ENCODE results near the gene ZNF532.
"Not testable (repeated sequence)": the region's sequence is repeated elsewhere in the genome, so short reads cannot be mapped to it uniquely, and the experiment has no call there.

ZNF532 gene

DNA sequence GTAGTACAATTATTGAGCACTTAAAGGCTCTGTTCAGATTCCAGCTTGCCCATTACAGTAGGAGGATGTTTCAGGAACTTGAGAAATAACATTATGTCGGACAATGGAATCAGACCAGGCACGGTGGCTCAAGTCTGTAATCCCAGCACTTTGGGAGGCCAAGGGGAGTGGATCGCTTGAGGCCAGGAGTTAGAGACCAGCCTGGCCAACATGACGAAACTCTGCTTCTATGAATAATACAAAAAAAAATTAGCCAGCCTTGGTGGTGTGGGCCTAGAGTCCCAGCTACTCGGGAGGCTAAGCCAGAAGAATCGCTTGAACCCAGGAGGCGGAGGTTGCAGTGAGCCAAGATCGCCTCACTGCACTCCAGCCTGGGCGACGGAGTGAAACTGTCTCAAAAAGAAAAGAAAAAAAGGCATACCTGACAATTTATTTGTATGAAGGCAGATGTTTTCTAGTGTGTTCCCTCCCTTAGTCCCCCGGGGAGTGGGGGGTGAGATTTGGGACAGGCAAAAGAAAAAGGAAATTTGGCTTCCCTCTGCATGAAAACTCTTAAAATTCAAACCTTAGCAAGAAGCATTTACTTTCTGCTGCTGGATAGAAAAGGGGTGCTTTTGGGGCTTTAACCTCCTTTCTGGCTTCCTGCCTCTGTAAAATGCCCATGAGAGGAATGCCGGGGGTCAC, 13.7 kb upstream of the ZNF532 start:
- no peak for DNase-seq (ENCODE audit: low read depth in 2 of 2, low spot score in 1 of 2)

DNA sequence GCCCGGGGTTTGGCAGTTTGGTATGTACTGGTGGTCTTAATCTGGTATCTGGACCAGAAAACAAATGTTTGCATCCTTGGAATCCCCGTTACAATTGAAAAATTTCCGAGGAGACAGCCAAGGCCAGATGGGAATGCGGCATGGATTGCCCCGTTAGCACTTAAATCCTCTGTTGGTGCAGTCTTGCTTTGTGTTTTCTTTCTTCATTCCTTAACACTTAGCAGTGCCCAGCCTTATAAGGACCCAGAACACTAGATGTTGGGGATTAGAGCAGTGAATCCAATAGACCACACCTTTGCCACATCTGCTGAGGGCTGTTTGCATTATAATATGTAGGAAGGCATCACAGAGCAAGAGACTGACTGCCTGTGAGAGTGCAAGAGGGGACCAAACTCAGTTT, 12.8 kb upstream of the ZNF532 start:
- DNase-seq (ENCODE audit: low read depth in 2 of 2, low spot score in 1 of 2): no peak

DNA sequence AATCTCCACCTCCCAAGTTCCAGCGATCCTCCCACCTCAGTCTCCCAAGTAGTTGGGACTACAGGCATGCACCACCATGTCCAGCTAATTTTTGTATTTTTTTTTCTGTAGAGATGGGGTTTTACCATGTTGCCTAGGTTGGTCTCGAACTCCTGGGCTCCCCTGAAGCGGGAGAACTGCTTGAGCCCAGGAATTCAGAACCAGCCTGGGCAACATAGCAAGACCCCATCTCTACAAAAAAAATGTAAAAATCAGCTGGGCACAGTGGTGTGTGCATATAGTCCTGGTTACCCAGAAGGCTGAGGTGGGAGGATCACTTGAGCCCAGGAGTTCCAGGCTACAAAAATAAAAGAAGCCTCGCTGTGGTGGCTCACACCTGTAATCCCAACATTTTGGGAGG, 12.0 kb upstream of the ZNF532 start:
- no peak for DNase-seq (ENCODE audit: low read depth in 2 of 2, low spot score in 1 of 2)

DNA sequence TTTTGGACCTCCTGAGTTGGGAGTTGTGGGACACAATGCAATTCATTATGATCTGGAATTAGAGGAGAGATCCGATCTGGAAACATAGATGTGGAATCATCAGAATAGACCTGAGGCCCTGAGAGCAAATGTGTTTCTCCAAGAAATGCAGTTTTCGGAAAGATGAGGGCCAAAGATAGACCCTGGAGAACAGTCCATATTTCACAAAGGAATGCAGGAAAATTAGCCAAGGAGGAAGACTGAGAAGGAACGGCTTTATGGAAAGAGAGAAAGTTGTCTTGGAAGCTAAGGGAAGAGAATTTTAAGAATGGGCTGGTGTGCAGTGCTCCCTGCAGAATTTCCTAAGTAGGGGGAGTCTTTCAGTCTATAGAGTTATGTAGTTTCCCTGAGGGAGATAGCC, 11.1 kb upstream of the ZNF532 start:
- no peak for DNase-seq (ENCODE audit: low read depth in 2 of 2, low spot score in 1 of 2)

DNA sequence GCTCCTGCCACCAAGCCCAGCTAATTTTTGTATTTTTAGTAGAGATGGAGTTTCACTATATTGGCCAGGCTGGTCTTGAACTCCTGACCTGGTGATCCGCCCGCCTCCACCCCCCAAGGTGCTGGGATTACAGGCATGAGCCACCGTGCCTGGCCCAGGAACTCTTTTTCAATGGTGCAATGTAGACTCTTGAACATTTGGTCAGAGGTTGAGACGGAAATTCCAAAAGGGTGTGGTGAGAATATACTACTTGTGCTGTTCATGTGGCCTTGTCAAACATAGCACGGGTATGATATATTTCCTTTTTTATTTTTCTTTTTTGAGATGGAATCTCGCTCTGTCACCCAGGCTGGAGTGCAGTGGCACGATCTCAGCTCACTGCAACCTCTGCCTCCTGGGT, 9.2 kb upstream of the ZNF532 start:
- not testable (repeated sequence) for DNase-seq (ENCODE audit: low read depth in 2 of 2, low spot score in 1 of 2)

DNA sequence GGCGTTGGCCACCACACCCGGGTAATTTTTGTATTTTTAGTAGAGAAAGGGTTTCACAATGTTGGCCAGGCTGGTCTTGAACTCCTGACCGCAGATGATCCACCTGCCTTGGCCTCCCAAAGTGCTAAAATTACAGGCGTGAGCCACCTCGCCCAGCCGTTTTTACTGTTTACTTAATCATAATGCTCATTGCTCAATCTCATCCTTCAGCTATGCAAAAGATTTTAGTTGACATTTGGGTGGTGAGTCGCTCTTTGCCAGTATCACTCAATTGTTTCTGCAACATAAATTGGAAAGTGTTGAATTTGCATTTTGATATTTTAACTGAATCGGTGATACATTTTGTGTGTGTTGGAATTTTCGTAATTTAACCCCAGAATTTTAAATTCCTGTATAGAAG, 7.8 kb upstream of the ZNF532 start:
- DNase-seq (ENCODE audit: low read depth in 2 of 2, low spot score in 1 of 2): no peak

DNA sequence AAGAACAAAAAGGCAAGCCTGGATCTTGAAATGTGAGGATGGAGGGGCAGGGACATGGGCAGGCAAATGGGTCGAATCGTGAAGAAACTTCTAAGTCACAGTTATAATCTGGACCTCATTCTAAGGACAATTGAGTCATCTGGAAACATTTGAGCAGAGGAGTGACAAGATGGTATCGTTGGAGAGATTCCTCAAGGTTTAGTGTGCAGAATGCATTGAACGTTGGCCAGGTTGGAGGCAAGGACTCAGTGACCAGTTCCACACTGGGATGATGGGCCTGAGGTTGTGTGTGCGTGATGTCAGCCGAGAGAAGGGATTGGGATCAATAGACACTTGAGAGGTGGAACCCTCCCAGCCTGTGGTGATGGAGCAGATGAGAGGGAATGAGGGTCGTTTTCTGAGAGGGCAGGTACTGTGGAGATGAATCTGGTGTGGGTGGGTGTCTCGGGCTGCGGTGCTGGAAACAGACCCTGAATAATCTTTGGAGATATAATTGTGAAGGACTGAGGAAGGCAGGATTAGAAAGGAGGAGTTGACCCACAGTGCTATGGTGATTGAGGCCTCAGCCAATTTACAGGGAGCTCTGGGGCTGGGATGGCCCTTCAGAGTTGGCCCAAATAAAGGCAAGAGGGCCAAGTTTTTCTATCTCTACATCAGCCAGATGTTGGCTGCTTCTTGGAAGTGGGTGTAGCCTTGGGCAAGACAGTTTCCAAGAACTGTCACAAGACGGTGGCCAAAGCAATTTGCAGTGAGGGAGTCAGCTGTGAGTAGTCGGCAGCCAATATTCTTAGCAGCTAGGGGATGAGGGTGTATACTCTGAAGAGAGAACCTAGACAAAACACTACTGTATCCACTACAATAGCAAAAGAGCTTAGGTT, 5.8 kb upstream of the ZNF532 start:
- DNase-seq (ENCODE audit: low read depth in 2 of 2, low spot score in 1 of 2): no peak

DNA sequence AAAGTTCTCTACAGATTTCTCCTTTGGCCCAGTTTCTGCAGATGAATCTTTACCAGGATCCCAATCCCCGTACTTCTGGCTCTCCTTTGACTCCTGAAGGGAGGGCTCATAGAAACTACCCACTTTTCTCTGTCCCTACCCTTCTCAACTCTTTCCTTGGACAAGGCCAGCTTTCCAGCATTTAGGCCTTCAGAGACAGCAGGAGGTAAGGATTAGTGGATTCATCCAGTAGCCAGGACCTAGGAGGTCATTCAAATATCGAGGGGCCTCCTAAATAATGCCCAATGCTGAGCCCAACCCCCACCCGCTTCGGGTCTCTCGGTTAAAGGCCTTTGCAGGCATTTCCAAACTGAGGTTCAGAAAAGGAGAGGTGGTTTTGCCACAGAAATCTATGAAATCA, 4.8 kb upstream of the ZNF532 start:
- no peak for DNase-seq (ENCODE audit: low read depth in 2 of 2, low spot score in 1 of 2)

DNA sequence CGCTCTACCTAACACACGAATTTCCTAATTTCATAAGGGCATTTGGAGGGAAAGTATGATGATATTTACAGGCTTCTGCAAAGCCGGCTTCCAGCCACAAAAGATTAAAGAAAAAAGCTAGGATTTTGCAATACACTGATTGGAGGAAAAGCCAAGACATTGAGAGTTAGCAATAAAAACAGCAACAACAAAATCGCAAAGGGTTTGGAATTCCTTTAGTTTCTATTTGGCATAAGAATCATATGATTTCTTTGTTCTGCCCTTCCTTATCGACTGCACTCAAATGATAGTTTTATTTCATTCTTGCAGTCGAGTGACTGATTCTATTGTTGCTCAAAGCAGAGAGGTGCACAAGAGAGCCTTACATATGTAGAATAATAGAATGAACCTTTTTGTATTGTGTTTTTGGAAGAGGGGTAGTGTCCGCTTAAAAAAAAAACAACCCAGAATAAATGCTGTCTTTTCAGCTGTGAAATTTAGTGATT, 3.9 kb upstream of the ZNF532 start:
- DNase-seq (ENCODE audit: low read depth in 2 of 2, low spot score in 1 of 2): no peak

DNA sequence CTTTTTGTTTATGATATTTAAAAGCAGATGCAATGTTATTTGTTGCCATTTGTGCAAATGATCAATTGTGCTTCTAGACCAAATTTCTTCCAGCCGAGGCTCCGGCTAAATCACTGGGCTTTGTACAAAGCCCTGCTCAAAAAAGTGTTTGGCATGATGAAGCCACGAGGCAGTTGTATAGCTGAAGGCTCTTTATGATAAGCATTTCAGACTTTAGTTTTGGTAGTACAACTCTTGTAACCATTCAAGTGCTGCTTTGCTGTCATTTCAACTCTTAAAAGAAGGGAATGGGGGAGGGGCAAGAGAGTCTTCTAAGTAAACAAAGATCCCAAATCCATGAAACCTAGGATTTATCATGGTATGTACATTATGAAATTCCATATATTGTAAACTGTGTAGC, 3.3 kb upstream of the ZNF532 start:
- DNase-seq (ENCODE audit: low read depth in 2 of 2, low spot score in 1 of 2): no peak

DNA sequence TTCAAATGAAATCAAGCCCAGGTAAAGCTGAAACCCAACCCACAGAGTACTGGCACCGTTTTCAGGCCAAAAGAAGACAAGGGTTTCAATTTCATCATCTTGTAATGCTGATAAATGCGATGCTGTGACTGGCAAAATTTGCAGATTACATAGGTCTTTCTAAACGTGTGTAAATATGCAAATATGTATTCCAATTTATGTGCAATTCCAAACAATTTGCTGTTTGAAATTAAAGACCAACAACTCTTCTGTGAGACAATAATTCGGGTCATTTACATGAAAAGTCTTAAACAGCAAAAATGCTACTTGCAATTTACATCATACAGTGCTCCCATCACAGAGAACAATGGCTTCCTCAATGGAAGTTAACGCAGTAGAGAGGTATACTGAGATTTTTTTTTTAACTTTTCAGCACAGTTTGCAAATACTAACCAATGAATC, 2.8 kb upstream of the ZNF532 start:
- DNase-seq (ENCODE audit: low read depth in 2 of 2, low spot score in 1 of 2): no peak

DNA sequence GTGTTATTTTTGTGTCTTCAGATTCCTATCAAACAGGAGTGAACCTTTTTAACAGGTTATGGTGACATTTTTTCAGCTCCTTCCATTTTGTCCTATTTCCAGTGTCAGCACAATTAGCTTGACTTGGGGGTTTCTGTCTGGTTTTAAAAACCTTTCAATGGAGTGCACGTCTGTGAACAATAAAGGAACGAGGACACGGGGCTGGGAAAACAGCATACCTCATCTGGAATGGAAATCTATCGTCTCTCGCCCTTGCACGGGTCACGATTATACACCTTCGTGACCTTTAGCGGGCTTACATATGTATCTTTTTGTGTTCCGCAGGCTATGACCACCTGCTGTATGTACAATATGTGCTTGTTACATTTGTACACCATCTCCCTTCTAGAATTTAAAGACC, 2.3 kb upstream of the ZNF532 start:
- DNase-seq (ENCODE audit: low read depth in 2 of 2, low spot score in 1 of 2): no peak

DNA sequence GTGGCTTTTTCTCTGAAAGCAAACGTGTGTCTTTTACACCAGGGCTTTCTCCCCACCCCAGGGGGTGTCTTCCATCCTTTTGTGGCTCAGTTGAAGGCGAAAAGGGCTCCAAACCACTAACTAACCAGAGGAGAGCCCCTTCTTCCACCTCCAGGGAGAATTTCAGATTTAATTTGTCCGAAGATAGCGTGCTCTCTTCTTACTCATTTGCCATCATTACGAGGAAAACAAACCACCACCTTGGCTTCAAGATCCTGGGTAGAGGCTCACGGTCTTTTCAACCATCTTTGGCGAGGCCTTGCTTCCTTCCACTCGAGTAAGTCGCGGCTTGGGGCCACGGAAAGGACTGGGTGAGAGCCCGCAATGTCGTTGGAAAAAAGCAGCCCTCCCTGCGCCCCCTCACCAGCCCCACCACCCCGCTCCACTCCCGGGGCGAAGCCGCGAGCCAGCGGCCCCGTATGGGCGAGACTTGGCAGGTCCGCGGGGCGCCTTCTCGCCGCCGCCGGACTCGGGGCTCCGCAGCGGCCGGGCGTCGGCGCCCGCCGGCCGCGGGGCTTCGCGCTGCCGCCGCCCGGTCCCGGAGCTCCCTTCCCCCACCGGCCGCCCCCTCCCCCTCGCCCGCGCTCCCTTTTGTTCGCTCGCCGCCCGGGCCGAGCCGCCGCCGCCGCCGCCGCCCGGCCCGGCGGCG, 1.7 kb upstream of the ZNF532 start:
- DNase-seq (ENCODE audit: low read depth in 2 of 2, low spot score in 1 of 2): no peak

DNA sequence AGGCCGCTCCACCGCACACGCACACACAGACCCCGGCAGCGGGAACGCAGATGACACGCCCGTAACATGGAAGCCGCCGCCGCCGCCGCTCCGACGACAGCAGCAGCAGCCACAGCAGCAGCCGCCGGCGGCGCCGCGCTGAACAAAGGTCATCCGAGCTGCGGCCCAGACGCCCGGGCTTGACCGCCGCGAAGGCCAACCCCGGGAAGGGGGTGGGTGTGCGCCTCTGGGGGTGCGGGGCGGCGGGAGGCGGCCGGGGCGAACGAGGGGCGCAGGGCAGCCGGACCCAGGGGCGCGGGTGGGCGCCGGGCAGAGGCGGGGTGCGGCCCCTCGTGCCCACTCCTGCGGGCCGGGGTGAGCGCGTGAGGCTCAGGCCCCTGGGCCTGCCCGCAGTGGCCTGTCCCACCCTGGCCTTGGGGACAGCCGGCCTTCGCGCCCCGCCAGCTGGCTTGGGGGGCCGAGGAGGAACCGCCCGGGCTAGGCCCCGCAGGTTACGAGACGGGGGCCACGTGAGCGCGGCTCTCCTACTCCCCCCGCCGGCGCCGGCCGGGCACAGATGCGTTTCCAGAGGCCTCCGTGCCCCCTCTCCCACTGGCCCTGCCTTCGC, 1.0 kb upstream of the ZNF532 start:
- no peak for DNase-seq (ENCODE audit: low read depth in 2 of 2, low spot score in 1 of 2)

DNA sequence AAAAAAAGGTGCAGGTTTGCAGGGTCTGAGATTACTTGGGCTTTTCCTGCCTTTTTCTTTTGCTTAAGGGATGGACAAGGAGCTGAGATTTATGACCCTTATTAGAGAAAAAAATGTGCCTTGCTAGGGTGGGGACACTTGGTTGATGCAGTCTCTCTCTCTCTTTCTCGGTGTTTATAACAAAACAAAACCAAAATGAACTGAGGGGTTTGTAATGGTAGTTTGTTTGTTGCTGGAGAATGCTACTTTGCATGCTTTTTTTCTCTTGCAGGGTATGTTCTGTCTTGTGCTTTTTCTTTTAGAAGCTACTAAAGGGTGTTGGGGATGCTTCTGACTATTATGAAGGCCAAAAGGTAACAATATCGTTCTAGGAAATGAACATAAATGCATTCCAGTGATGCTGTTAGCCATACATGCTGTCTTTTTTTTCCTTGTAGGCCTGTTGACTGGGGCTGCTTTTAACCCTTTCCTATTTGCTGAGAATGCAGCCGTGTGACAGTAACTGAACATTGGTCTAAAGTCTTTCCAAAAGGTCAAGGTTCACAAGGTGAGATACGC, 435 bp downstream of the ZNF532 start:
- no peak for DNase-seq (ENCODE audit: low read depth in 2 of 2, low spot score in 1 of 2)

DNA sequence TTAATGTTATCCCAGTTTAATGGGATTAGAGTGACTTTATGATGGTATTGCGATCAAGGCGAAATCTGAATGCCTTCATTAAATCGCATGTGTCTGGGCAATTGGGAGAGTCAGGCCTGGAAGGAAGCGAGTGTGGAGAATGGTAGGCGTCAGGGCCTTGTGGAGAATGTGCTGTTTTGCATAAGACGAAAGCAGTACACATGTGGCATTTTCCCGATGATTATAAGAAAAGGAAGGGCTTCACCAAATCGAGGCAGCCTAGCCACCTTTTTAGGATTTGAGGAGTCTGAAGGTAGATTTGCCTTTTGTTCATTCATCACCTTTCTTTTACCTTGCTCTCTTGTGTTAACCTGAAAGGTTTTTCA, 1.0 kb downstream of the ZNF532 start:
- DNase-seq (ENCODE audit: low read depth in 2 of 2, low spot score in 1 of 2): no peak

DNA sequence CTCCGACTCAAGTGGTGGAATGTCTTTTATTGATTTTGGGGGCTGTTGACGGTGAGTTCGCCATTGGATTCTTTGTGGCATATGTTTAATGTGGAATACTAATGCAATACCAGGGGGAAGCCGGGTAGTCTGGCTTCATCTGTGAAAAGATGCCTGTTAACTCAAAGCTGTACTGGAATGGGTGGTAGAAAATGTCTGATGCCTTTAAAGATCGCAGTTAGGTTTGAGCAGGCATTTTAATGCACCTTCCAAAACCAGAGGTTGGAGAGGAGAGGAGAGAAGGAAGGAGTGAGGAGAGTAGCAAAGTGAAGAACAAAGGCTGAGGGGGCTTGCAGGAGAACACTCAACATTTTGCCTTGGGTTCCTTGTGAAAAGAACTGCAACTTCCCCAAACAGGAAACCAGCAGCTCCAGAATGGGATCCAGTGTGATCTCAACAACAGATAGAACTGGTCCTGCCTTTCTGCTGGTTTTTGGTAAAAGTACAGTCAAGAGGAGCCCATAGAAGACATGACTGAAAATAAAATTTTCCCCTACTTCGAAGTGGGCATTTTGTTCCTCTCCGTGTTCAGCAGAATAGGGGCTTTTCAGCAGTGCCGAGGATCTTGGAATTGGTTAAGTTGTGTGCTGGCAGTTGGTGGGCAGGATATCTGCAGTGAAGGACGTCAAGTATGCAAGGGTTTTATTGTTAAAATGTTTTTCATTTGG, 1.5 kb downstream of the ZNF532 start:
- no peak for DNase-seq (ENCODE audit: low read depth in 2 of 2, low spot score in 1 of 2)

DNA sequence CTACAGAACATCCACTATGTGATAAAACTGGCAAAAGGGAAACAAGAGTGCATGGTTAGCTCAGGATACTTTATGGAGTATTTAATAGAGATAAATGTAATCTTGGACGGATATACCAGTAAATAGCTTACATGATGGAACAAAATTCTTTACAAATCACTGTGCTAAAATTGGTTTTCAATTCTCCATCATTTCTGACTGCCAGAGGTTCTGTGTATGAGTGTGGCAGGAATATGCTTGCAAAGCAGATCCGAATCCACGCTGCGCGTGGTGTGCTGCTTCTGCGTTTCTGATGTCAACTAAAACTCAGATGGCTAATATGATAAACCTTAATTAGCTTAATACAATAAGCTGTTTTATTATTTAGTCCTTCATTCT, 2.1 kb downstream of the ZNF532 start:
- no peak for DNase-seq (ENCODE audit: low read depth in 2 of 2, low spot score in 1 of 2)

DNA sequence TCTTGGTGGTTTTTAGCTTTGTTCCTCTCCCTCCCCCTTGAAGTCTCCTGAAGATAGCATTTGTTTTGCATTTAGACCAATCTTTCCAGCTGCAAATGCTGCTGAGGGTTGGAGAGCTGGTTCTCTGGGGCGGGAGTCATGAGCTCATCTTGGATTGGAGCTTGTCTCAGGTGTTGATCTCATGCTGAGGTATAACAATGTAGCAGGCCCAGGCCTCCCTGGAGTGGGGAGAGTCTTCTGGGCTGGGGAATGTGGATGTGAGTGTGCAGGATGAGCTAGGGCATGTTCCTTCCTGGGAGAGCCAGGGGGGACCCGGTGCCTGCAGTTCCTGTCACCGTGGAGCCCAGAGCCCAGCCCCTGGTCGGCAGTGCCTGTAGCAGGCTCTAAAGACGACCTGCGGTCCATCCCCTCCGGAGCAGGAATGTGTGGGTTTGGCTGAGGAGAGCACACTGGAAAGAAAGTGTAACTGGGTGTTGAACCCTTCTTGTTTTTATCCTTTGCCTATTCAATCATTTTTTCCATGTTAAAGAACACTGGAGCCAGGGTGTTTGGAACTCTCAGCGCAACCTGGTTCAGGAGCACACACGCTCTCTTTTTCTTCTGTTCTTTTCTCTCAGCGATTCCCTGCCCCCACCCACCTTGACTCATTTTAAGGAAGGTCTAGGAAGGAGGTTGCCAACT, 2.7 kb downstream of the ZNF532 start:
- no peak for DNase-seq (ENCODE audit: low read depth in 2 of 2, low spot score in 1 of 2)

DNA sequence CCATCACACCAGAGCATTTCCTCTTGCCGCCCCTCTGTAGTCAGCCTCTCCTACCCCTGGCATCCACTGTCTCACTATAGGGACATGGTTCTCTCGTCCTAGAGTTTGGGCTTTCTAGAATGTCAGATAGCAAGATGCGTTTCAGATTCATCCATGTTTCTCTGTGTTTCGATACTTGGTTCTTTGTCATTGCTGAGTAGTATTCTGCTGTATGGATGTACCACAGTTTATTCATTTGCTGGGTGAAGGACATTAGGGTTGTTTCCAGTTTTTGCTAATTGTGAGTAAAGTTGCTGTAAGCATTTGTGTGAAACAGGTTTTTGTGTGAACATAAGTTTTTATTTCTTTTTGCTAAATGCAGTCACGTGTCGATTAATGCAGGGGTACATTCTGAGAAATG, 3.8 kb downstream of the ZNF532 start:
- DNase-seq (ENCODE audit: low read depth in 2 of 2, low spot score in 1 of 2): no peak

All from stimulated activated CD8-positive, alpha-beta memory T cell treated with anti-CD3 and anti-CD28 coated beads, Interleukin-4, amount 100 ng/mL, for 4 hours (primary cell).